Duodenal mucosa (tissue), 2 donors: ENCODE data around the gene SEMA3E.

Source experiments
- H3K27ac ChIP-seq: one replicate; pipeline ENCODE4 v1.7.0; 2013; ENCODE audit warnings: low read depth, low read length
- H3K27me3 ChIP-seq, 2 donors: one replicate each; pipeline ENCODE4 v1.7.0; 2013; ENCODE audit warnings: low read length in 2 of 2, control low read depth in 1 of 2; ENCODE audit not compliant: insufficient read depth in 2 of 2, control insufficient read depth in 1 of 2
- H3K36me3 ChIP-seq, 2 donors: one replicate each; pipeline ENCODE4 v1.7.0; 2013; ENCODE audit warnings: low read length in 2 of 2, control low read depth in 1 of 2; ENCODE audit not compliant: insufficient read depth in 2 of 2, control insufficient read depth in 1 of 2
- H3K4me1 ChIP-seq, 2 donors: one replicate each; pipeline ENCODE4 v1.7.0; 2013; ENCODE audit warnings: low read length in 2 of 2, control low read depth in 1 of 2; ENCODE audit not compliant: insufficient read depth in 2 of 2, control insufficient read depth in 1 of 2
- H3K4me3 ChIP-seq, 2 donors: one replicate each; pipeline ENCODE4 v1.7.0; 2013; ENCODE audit warnings: low read length in 2 of 2, low read depth in 1 of 2
- H3K9ac ChIP-seq, 2 donors: one replicate each; pipeline ENCODE4 v1.7.0; 2013; ENCODE audit warnings: low read length in 2 of 2, low read depth in 1 of 2
- H3K9me3 ChIP-seq, 2 donors: one replicate each; pipeline ENCODE4 v1.7.0; 2013; ENCODE audit warnings: low read length in 2 of 2, control low read depth in 1 of 2; ENCODE audit not compliant: control insufficient read depth in 1 of 2

Gene SEMA3E

GRCh38 chr7:83608716-83609115 is 40.2 kb downstream of the SEMA3E start:
- no peak overlapping the region for H3K4me3 ChIP-seq
- no peaks in the 10 kb centered on the region for H3K36me3 ChIP-seq
- no peaks in the 10 kb centered on the region for H3K4me1 ChIP-seq
- no peaks in the 10 kb centered on the region for H3K9me3 ChIP-seq
- H3K27me3 ChIP-seq: no peaks in the 10 kb centered on the region
- H3K9ac ChIP-seq: no peak overlapping the region
- H3K27ac ChIP-seq: no peak overlapping the region

DNA sequence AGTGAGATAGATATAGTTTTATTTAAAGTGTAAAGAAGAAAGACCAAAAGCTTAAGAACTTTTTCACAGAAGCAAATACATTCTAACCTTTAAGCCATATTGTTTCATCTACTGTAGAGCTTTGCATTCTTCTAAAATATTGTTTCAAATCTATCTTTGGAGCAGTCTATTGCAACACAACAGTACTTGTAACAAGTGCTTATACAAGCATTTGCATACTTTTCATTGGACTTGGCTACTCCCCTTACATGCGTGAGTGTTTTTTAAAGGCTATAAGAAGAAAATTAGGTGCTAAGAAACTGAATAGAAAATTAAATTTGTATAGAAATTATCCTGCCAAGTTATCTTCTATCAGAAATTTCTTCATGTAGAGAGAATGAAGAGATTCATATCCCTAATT is 45.3 kb downstream of the SEMA3E start:
- Histone ChIP-seq H3K27me3 (no peaks in the 10 kb centered on the region), H3K9me3 (no peaks in the 10 kb centered on the region), H3K4me1 (no peaks in the 10 kb centered on the region), H3K9ac (no peak overlapping the region), H3K27ac (no peak overlapping the region), H3K4me3 (no peak overlapping the region), H3K36me3 (no peaks in the 10 kb centered on the region)

DNA sequence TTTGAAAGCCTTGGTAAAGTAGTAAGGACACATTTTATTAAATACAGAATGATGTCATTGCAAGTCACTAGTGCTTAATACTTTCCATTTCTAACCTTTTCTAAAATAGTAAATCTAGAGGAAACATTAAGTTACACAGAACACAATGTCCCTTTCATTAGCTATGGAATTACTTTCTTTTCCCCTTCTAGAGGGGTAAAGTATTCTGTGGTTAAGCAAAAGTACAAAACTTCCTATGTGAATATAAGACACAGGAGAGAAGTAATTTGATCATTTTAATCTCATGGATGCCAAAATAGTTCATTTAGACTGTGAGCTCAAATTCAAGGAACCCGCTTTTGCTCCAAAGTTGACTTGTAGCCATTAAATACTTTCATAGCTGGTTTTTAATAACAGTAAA is 49.8 kb downstream of the SEMA3E start:
- Histone ChIP-seq H3K27ac (no peak overlapping the region), H3K9ac (no peak overlapping the region), H3K36me3 (no peaks in the 10 kb centered on the region), H3K27me3 (no peaks in the 10 kb centered on the region), H3K9me3 (no peaks in the 10 kb centered on the region), H3K4me1 (no peaks in the 10 kb centered on the region), H3K4me3 (no peak overlapping the region)

DNA sequence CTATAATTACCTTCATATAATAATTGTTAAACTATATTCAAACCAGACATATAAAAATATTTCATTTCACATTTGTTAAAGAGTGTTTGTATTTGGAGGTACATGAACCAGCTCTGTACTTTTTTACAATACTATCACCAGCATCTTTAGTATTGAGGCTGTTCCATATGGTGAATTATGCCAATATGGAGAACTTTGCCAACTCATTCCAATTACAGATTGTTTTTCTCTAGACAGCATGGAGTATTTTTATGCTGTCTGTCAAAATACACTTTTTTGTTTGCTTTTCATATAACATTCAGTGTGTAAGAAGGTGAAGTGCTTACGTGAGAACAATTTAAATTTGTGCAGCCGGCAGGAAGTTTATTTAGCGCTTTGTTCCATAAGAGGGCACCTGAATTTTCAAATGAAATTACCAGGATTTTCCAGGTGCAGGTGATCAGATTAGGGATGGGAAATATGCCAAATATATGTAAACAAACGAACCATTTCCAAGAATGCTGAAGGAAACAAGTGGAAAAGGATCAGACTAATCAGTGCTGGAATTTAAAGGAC is 54.9 kb downstream of the SEMA3E start:
- no peaks in the 10 kb centered on the region for H3K27me3 ChIP-seq
- H3K27ac ChIP-seq: no peak overlapping the region
- H3K9me3 ChIP-seq: no peaks in the 10 kb centered on the region
- H3K4me3 ChIP-seq: no peak overlapping the region
- no peak overlapping the region for H3K9ac ChIP-seq
- H3K4me1 ChIP-seq: no peaks in the 10 kb centered on the region
- H3K36me3 ChIP-seq: no peaks in the 10 kb centered on the region

GRCh38 chr7:83588602-83589240 is 60.2 kb downstream of the SEMA3E start:
- no peaks in the 10 kb centered on the region for H3K4me1 ChIP-seq
- no peaks in the 10 kb centered on the region for H3K36me3 ChIP-seq
- H3K4me3 ChIP-seq: no peak overlapping the region
- no peaks in the 10 kb centered on the region for H3K27me3 ChIP-seq
- H3K27ac ChIP-seq: no peak overlapping the region
- no peaks in the 10 kb centered on the region for H3K9me3 ChIP-seq
- no peak overlapping the region for H3K9ac ChIP-seq

GRCh38 chr7:83586281-83586680 is 62.7 kb downstream of the SEMA3E start:
- H3K36me3 ChIP-seq: no peaks in the 10 kb centered on the region
- no peaks in the 10 kb centered on the region for H3K27me3 ChIP-seq
- no peak overlapping the region for H3K4me3 ChIP-seq
- H3K9ac ChIP-seq: no peak overlapping the region
- no peaks in the 10 kb centered on the region for H3K9me3 ChIP-seq
- no peak overlapping the region for H3K27ac ChIP-seq
- H3K4me1 ChIP-seq: no peaks in the 10 kb centered on the region

DNA sequence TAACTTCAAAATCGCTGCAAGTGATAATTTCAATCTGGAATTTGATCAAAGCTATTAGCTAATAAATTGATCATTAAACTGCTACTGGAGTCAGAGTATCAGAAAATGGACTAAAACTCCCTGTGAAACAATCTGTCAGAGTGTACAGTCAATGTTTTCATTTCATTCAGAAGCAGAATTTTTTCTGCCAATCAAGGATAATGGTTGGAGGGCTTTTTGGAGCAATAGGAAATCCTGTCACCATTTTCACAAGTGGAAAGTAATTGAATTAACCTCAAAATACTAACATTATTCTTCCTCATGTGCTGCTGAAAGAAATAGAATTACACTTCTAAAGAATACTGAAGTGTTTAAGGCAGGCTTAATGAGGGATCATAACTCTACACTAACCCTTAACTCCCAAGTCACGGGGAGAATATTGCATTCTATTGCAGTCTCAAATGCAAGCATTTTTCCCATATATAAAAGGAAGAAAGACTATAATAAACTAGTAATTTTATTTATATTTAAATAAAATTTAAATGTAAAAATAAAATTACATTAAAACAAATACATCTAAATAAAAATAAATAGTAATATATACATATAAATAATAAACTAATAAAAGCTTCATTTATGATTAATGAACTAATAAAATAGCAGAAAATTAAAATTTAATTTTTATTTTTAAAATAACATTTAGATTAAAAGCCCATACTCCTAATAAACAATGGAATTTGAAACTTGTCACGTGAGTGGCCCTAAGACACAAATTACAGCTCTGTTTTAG is 67.1 kb downstream of the SEMA3E start:
- no peaks in the 10 kb centered on the region for H3K36me3 ChIP-seq
- H3K27ac ChIP-seq: no peak overlapping the region
- H3K4me3 ChIP-seq: no peak overlapping the region
- no peaks in the 10 kb centered on the region for H3K27me3 ChIP-seq
- no peak overlapping the region for H3K9ac ChIP-seq
- no peaks in the 10 kb centered on the region for H3K4me1 ChIP-seq
- no peaks in the 10 kb centered on the region for H3K9me3 ChIP-seq

DNA sequence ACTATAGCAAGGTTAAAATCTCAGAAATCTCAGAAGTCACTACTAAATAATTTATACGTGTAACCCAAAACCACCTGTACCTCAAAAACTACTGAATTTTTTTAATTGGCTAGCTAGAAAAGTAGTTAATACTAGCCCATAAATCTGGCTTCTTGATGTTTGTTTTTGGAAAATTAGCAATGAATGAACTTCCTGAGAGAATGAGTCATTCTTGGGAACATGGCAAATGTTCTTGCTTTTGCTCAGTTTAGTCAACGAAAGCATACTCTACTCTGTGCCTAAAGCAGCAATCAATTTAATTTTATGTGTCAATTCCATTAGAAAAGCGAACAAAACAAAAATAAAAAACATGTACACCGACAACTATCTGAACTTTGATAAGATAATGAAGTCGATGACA is 69.2 kb downstream of the SEMA3E start:
- H3K4me1 ChIP-seq: no peaks in the 10 kb centered on the region
- no peak overlapping the region for H3K9ac ChIP-seq
- no peak overlapping the region for H3K4me3 ChIP-seq
- H3K27ac ChIP-seq: no peak overlapping the region
- no peaks in the 10 kb centered on the region for H3K27me3 ChIP-seq
- no peaks in the 10 kb centered on the region for H3K9me3 ChIP-seq
- no peaks in the 10 kb centered on the region for H3K36me3 ChIP-seq

GRCh38 chr7:83575436-83575835 is 73.5 kb downstream of the SEMA3E start:
- Histone ChIP-seq H3K36me3 (no peaks in the 10 kb centered on the region), H3K9me3 (no peaks in the 10 kb centered on the region), H3K27me3 (no peaks in the 10 kb centered on the region), H3K4me3 (no peak overlapping the region), H3K27ac (no peak overlapping the region), H3K9ac (no peak overlapping the region), H3K4me1 (no peaks in the 10 kb centered on the region)

- H3K9ac ChIP-seq: no peak overlapping the region
- H3K27ac ChIP-seq: no peak overlapping the region
- H3K36me3 ChIP-seq: no peaks in the 10 kb centered on the region
- H3K9me3 ChIP-seq: no peaks in the 10 kb centered on the region
- no peaks in the 10 kb centered on the region for H3K4me1 ChIP-seq
- no peaks in the 10 kb centered on the region for H3K27me3 ChIP-seq
- no peak overlapping the region for H3K4me3 ChIP-seq
These were observed 74.3 kb downstream of the SEMA3E start for GRCh38 chr7:83574616-83575015.
